ENCODE measurements around the gene COL3A1.
A peak's percentile ranks its signal among the peaks of the same experiment; 100 is the strongest.

The COL3A1 gene

DNA sequence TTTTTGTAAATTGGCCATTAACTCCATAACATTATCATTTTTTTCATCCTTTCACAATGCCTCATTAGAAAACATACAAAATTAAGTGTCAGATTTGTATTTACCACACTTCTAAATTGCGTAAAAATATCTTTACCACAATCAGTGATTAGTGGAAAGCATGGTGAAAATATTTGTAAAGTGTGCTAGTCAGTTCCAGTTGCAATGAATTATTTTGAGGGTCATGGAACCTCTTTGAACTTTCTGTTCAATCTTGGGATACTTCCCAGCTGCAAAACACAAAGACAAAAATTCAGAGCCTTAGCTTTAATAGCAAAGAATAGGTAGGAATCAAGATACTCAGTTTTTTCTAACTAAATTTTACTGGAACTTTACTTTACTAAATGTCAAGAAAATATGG, 4.0 kb upstream of the COL3A1 start:
- H3K4me3 ChIP-seq (ENCODE audit: control insufficient read depth, low read depth, low read length): no peak overlapping the region
- no peak for TF ChIP-seq CTCF (IDR thresholded peaks at IDR 0.05; ENCODE audit: control insufficient read depth, insufficient read depth, low read depth, low read length, missing control alignments)
- no peak for DNase-seq (ENCODE audit: low read depth)

- no peak overlapping the region for H3K4me3 ChIP-seq (ENCODE audit: control insufficient read depth, low read depth, low read length)
- DNase-seq (ENCODE audit: low read depth): no peak
- no peak for TF ChIP-seq CTCF (IDR thresholded peaks at IDR 0.05; ENCODE audit: control insufficient read depth, insufficient read depth, low read depth, low read length, missing control alignments)
Measured at GRCh38 chr2:188971432-188971861, 2.7 kb upstream of the COL3A1 start.

- TF ChIP-seq CTCF (IDR thresholded peaks at IDR 0.05; ENCODE audit: control insufficient read depth, insufficient read depth, low read depth, low read length, missing control alignments): no peak
- no peak for DNase-seq (ENCODE audit: low read depth)
- H3K4me3 ChIP-seq (ENCODE audit: control insufficient read depth, low read depth, low read length): peak overlapping the region; percentile 64; the same call in 1 of the 2 replicates
Measured at GRCh38 chr2:188973641-188974040, 532 bp upstream of the COL3A1 start.

- no peak for TF ChIP-seq CTCF (IDR thresholded peaks at IDR 0.05; ENCODE audit: control insufficient read depth, insufficient read depth, low read depth, low read length, missing control alignments)
- DNase-seq (ENCODE audit: low read depth): peak; percentile 87
- peak overlapping the region; percentile 64 for H3K4me3 ChIP-seq (ENCODE audit: control insufficient read depth, low read depth, low read length)
Measured at GRCh38 chr2:188975497-188976102, 1.4 kb downstream of the COL3A1 start.

- DNase-seq (ENCODE audit: low read depth): no peak
- H3K4me3 ChIP-seq (ENCODE audit: control insufficient read depth, low read depth, low read length): peak overlapping the region; percentile 64
- TF ChIP-seq CTCF (IDR thresholded peaks at IDR 0.05; ENCODE audit: control insufficient read depth, insufficient read depth, low read depth, low read length, missing control alignments): peak; percentile 55
Measured at GRCh38 chr2:188976545-188977268, 2.5 kb downstream of the COL3A1 start.

GRCh38 chr2:188977317-188977716, 3.1 kb downstream of the COL3A1 start:
- TF ChIP-seq CTCF (IDR thresholded peaks at IDR 0.05; ENCODE audit: control insufficient read depth, insufficient read depth, low read depth, low read length, missing control alignments): no peak
- H3K4me3 ChIP-seq (ENCODE audit: control insufficient read depth, low read depth, low read length): peak overlapping the region; percentile 64
- DNase-seq (ENCODE audit: low read depth): no peak

All from AG09309 (cell line).